Mesendoderm (in vitro differentiated cells): ENCODE measurements around the gene PDE9A.
"Not testable (repeated sequence)": the region's sequence is repeated elsewhere in the genome, so short reads cannot be mapped to it uniquely, and the experiment has no call there.

Source experiments
- DNase-seq: peaks from one replicate; pipeline ENCODE4 v3.0.0; 2013
- H2AK5ac ChIP-seq: 2 replicates; pipeline ENCODE4 v1.6.1; 2013; ENCODE audit warnings: low read length, inconsistent platforms
- H2BK120ac ChIP-seq: 2 replicates; pipeline ENCODE4 v1.6.1; 2013; ENCODE audit warnings: low read depth, mild to moderate bottlenecking, low read length, moderate library complexity, mixed read lengths
- H2BK15ac ChIP-seq: replicated peaks from 2 replicates; pipeline ENCODE4 v1.6.1; 2013; ENCODE audit warnings: low read depth, mild to moderate bottlenecking, moderate library complexity
- H2BK5ac ChIP-seq: 2 replicates; pipeline ENCODE4 v1.6.1; 2013; ENCODE audit warnings: low read length, inconsistent platforms
- H3K18ac ChIP-seq: 2 replicates; pipeline ENCODE4 v1.6.1; 2013; ENCODE audit warnings: mild to moderate bottlenecking, low read length, mixed read lengths
- H3K23ac ChIP-seq: one replicate; pipeline ENCODE4 v1.6.1; 2013; ENCODE audit warnings: low read length
- H3K27ac ChIP-seq: 2 replicates; pipeline ENCODE4 v1.5.1; 2013; ENCODE audit warnings: low read depth, mild to moderate bottlenecking, inconsistent platforms, low read length, moderate library complexity
- H3K27me3 ChIP-seq: 2 replicates; pipeline ENCODE4 v1.6.1; 2013; ENCODE audit warnings: low read length, control low read depth, mild to moderate bottlenecking, inconsistent platforms; ENCODE audit not compliant: insufficient read depth, poor library complexity
- H3K36me3 ChIP-seq: 2 replicates; pipeline ENCODE4 v1.6.1; 2013; ENCODE audit warnings: low read length, inconsistent platforms; ENCODE audit not compliant: control insufficient read depth, insufficient read depth
- H3K4ac ChIP-seq: one replicate; pipeline ENCODE4 v1.6.1; 2013; ENCODE audit warnings: low read depth, mild to moderate bottlenecking, low read length, moderate library complexity
- H3K4me1 ChIP-seq: 2 replicates; pipeline ENCODE4 v1.6.1; 2013; ENCODE audit warnings: low read depth, low read length, inconsistent platforms; ENCODE audit not compliant: control insufficient read depth
- H3K4me2 ChIP-seq: 2 replicates; pipeline ENCODE4 v1.6.1; 2013; ENCODE audit warnings: low read length
- H3K4me3 ChIP-seq: 2 replicates; pipeline ENCODE4 v1.5.1; 2013; ENCODE audit warnings: mild to moderate bottlenecking, low read length
- H3K56ac ChIP-seq: one replicate; pipeline ENCODE4 v1.6.1; 2013; ENCODE audit warnings: low read length
- H3K79me1 ChIP-seq: 2 replicates; pipeline ENCODE4 v1.6.1; 2013; ENCODE audit warnings: low read length, inconsistent platforms
- H3K79me2 ChIP-seq: 2 replicates; pipeline ENCODE4 v1.6.1; 2013; ENCODE audit warnings: mild to moderate bottlenecking, low read length; ENCODE audit not compliant: control insufficient read depth, insufficient read depth
- H3K9ac ChIP-seq: 2 replicates; pipeline ENCODE4 v1.6.1; 2013; ENCODE audit warnings: low read length, inconsistent platforms
- H4K5ac ChIP-seq: one replicate; pipeline ENCODE4 v1.6.1; 2013; ENCODE audit warnings: low read length
- H4K8ac ChIP-seq: one replicate; pipeline ENCODE4 v1.6.1; 2013; ENCODE audit warnings: low read depth, mild to moderate bottlenecking, control low read depth, low read length, moderate library complexity
- WGBS: extraction: QIAGEN DNeasy Blood & Tissue Kit; methylation state at CpG from one replicate; pipeline ENCODE4 v1.1.7; 2013; ENCODE audit warnings: low lambda C conversion rate, missing lambda C conversion rate; ENCODE audit not compliant: insufficient coverage; ENCODE audit errors: extremely low coverage; 5-methylcytosine and 5-hydroxymethylcytosine counted together

Gene PDE9A

GRCh38 chr21:42708107-42708506 lies 54.7 kb downstream of the PDE9A start:
- Histone ChIP-seq H3K18ac (no peak overlapping the region), H3K4me3 (no peak overlapping the region), H3K56ac (no peak overlapping the region), H3K9ac (no peak overlapping the region), H3K79me1 (no peaks in the 10 kb centered on the region), H3K4ac (no peak overlapping the region), H2BK5ac (no peak overlapping the region), H2BK120ac (no peak overlapping the region), H3K23ac (no peak overlapping the region), H3K79me2 (no peaks in the 10 kb centered on the region), H3K36me3 (no peaks in the 10 kb centered on the region), H2BK15ac (no peak overlapping the region), H2AK5ac (no peak overlapping the region), H3K4me2 (no peak overlapping the region), H4K8ac (no peak overlapping the region), H3K27ac (no peak overlapping the region), H3K4me1 (no peaks in the 10 kb centered on the region), H4K5ac (no peak overlapping the region), H3K27me3 (no peaks in the 10 kb centered on the region)
- no peak for DNase-seq
- no CpG with 5 or more reads among the region's 7 CpGs for whole genome bisulfite sequencing

GRCh38 chr21:42708916-42709315 lies 55.5 kb downstream of the PDE9A start:
- not testable (repeated sequence) for H3K4ac ChIP-seq, H4K5ac ChIP-seq, H3K36me3 ChIP-seq, H3K4me2 ChIP-seq, H3K4me1 ChIP-seq, H2BK5ac ChIP-seq, H3K56ac ChIP-seq, H2BK15ac ChIP-seq, H3K79me1 ChIP-seq, H3K27ac ChIP-seq, H3K9ac ChIP-seq, H3K79me2 ChIP-seq, DNase-seq, H2BK120ac ChIP-seq, H3K23ac ChIP-seq, H3K27me3 ChIP-seq, H3K18ac ChIP-seq, H3K4me3 ChIP-seq, H4K8ac ChIP-seq, H2AK5ac ChIP-seq
- no CpG with 5 or more reads among the region's 1 CpG for WGBS

GRCh38 chr21:42711667-42712066 lies 58.2 kb downstream of the PDE9A start:
- no peak overlapping the region for H3K9ac ChIP-seq
- H2AK5ac ChIP-seq: no peak overlapping the region
- no peak overlapping the region for H3K4me2 ChIP-seq
- no peak overlapping the region for H3K4me3 ChIP-seq
- no peak overlapping the region for H3K23ac ChIP-seq
- no peak overlapping the region for H4K5ac ChIP-seq
- no peak overlapping the region for H2BK5ac ChIP-seq
- no peak overlapping the region for H3K4ac ChIP-seq
- no peak for DNase-seq
- H3K4me1 ChIP-seq: no peaks in the 10 kb centered on the region
- no peak overlapping the region for H3K56ac ChIP-seq
- H2BK15ac ChIP-seq: no peak overlapping the region
- no peaks in the 10 kb centered on the region for H3K79me1 ChIP-seq
- H3K27ac ChIP-seq: no peak overlapping the region
- no peak overlapping the region for H2BK120ac ChIP-seq
- no peak overlapping the region for H4K8ac ChIP-seq
- H3K36me3 ChIP-seq: no peaks in the 10 kb centered on the region
- WGBS: no CpG with 5 or more reads among the region's 4 CpGs
- no peaks in the 10 kb centered on the region for H3K27me3 ChIP-seq
- H3K79me2 ChIP-seq: no peaks in the 10 kb centered on the region
- no peak overlapping the region for H3K18ac ChIP-seq

GRCh38 chr21:42715427-42715826 lies 62.0 kb downstream of the PDE9A start:
- H3K23ac ChIP-seq, H3K36me3 ChIP-seq, H3K4me3 ChIP-seq, H3K79me1 ChIP-seq, H2AK5ac ChIP-seq, H3K4ac ChIP-seq, DNase-seq, H3K18ac ChIP-seq, H3K27me3 ChIP-seq, H2BK5ac ChIP-seq, H3K27ac ChIP-seq, H3K4me2 ChIP-seq, H2BK15ac ChIP-seq, H3K4me1 ChIP-seq, H3K9ac ChIP-seq, H2BK120ac ChIP-seq, H3K56ac ChIP-seq, H4K5ac ChIP-seq, H4K8ac ChIP-seq, H3K79me2 ChIP-seq: not testable (repeated sequence)
- no CpG with 5 or more reads among the region's 7 CpGs for WGBS

- H4K8ac ChIP-seq: no peak overlapping the region
- DNase-seq: no peak
- H3K56ac ChIP-seq: no peak overlapping the region
- H2BK5ac ChIP-seq: no peak overlapping the region
- H3K4ac ChIP-seq: no peak overlapping the region
- no peak overlapping the region for H4K5ac ChIP-seq
- no peaks in the 10 kb centered on the region for H3K4me1 ChIP-seq
- H3K27me3 ChIP-seq: no peaks in the 10 kb centered on the region
- no peak overlapping the region for H3K4me2 ChIP-seq
- no peak overlapping the region for H3K18ac ChIP-seq
- no peak overlapping the region for H2BK120ac ChIP-seq
- H3K4me3 ChIP-seq: no peak overlapping the region
- no peak overlapping the region for H2AK5ac ChIP-seq
- no peak overlapping the region for H3K9ac ChIP-seq
- no peak overlapping the region for H3K27ac ChIP-seq
- H3K79me2 ChIP-seq: no peaks in the 10 kb centered on the region
- H3K79me1 ChIP-seq: no peaks in the 10 kb centered on the region
- WGBS: no CpG with 5 or more reads among the region's 3 CpGs
- H2BK15ac ChIP-seq: no peak overlapping the region
- no peak overlapping the region for H3K23ac ChIP-seq
- no peaks in the 10 kb centered on the region for H3K36me3 ChIP-seq
These were observed 62.7 kb downstream of the PDE9A start for GRCh38 chr21:42716074-42716473.

- not testable (repeated sequence) for H3K79me2 ChIP-seq, H2AK5ac ChIP-seq, H4K8ac ChIP-seq, H3K4me1 ChIP-seq, H3K18ac ChIP-seq, H3K4ac ChIP-seq, H3K27ac ChIP-seq, H3K4me2 ChIP-seq, H2BK120ac ChIP-seq, H3K27me3 ChIP-seq, H3K79me1 ChIP-seq, H2BK5ac ChIP-seq, H3K36me3 ChIP-seq, H3K23ac ChIP-seq, H3K4me3 ChIP-seq, H3K9ac ChIP-seq, H2BK15ac ChIP-seq, H4K5ac ChIP-seq, H3K56ac ChIP-seq
- no CpG with 5 or more reads among the region's 12 CpGs for WGBS
- peak; percentile 35 for DNase-seq
These were observed 67.1 kb downstream of the PDE9A start for GRCh38 chr21:42720484-42720883.
